Cerebellar cortex (tissue), 1 donor: Measurements from ENCODE around the gene DCST2.

Experiments used
- DNase-seq: peaks from one replicate; pipeline ENCODE4 v3.0.0-alpha.2; 2015; ENCODE audit warnings: low spot score

DCST2 gene

DNA sequence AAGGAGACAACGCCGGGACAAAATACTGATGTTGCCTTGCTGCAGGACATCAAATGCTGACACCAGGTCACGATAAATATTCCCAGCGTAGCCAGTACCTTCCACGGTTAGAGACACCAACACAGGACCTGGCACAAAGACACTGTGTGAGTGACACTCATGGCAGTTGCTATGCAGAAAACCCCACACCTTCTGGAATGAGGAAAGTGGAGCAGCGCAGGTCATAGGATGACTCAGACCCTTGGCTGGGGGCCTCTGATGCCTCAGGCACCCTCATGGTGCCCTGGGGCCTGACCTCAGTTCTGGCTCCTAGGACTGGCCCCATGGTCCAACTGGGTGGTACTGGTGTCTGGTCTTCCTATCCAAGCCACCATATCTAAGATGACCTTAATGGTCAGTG, 7.0 kb downstream of the DCST2 start:
- no peak for DNase-seq

DNA sequence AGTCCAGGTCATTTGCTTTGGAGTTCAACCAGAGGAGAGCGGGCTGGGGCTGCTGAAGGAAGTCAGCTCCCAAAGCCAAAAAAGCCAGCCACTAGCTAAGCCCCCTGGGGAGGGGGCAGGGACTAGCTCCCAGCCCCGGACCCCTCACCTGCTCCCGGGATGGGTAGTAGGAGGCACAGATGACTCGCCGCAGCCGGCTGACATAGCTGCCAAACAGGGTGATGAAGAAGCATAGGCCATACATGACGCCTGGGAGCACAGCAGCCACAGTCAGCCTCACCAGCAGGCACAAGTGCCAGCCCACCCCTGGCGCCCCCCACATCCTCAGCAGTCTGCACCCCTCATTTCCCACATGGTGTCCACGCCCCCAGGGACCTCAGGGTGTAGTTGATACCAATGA, 7.4 kb downstream of the DCST2 start:
- DNase-seq: no peak

DNA sequence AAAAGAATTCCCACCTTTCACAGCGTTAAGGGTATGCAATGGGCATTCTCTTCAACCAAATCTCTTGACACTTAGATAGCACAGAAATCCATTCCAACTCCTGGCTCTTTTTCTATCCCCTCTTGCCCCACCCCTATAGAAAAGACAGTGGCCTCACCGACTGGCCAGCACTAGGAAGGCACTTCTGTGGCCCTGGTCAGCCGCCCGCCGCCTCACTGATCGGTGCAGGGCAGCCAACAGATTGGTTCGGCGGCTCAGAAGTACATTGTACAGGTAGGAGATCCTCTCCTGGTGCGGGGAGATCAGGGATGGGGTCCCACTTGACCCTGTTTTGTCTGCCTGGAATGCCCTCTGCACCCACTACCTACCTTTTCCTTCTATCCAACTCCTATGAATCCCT, 9.3 kb downstream of the DCST2 start:
- no peak for DNase-seq

DNA sequence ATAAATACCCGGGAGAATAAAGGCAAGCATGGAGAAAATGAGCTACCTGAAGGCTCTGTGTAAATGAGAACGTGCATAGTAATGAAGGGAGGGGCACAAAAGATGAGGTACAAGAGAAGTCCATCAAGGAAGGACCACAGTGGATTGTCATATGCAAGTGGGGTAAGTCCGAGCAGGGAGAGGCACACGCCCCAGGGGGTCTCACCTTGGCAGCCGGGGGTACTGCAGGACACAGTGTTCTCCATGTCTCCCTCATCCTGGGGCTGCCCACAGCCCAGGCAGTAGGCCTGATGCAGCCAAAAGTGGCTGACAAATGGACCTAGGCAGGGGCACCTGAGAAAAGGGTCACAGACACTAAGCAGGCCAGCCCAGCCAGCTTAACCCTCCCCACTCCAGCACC, 10.0 kb downstream of the DCST2 start:
- no peak for DNase-seq

DNA sequence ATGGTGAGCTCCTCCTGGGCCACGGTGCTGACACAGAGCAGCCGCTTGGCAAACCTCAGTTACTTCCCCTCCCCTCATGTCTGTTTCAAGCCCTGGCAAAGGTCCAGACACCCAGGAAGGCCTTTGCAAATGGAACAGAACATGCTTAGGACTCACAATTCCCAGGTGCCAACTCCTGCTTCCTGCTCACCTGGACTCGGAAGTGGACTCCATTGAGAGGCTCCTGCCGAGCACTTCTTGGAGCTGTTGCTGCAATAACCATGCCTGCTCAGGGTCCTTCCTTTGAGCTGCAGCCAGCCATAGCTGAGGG, 10.7 kb downstream of the DCST2 start:
- no peak for DNase-seq

DNA sequence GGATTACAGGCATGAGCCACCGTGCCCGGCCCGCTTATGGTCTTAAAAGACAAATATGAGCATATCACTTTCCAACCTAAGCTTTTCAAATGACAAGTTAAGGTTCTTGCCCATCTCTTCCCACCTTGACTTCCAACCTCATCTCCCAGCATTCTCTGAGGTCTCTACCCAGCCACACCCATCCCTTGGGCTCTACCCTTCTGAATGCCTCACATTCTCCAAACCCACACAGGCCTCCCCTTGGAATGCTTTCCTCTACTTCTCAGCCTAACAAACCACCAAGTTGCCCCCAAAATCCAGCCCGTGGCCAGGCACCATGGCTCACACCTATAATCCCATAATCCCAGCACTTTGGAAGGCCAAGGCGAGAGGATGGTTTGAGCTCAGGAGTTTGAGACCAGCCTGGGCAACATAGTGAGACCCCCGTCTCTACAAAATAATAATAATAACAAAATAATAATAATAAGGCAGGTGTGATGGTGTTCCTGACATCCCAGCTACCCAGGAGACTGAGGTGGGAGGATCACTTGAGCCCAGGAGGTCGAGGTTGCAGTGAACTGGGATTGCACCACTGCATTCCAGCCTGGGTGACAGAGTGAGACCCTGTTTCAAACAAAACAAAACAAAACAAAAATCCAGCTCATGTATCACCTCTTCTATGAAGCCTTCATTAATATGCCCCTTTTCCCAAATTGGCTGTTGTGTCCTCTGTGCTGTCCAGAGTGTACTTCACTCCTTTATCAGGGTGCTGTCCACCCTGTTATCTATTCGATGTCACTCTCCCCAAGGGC, 11.2 kb downstream of the DCST2 start:
- DNase-seq: no peak

DNA sequence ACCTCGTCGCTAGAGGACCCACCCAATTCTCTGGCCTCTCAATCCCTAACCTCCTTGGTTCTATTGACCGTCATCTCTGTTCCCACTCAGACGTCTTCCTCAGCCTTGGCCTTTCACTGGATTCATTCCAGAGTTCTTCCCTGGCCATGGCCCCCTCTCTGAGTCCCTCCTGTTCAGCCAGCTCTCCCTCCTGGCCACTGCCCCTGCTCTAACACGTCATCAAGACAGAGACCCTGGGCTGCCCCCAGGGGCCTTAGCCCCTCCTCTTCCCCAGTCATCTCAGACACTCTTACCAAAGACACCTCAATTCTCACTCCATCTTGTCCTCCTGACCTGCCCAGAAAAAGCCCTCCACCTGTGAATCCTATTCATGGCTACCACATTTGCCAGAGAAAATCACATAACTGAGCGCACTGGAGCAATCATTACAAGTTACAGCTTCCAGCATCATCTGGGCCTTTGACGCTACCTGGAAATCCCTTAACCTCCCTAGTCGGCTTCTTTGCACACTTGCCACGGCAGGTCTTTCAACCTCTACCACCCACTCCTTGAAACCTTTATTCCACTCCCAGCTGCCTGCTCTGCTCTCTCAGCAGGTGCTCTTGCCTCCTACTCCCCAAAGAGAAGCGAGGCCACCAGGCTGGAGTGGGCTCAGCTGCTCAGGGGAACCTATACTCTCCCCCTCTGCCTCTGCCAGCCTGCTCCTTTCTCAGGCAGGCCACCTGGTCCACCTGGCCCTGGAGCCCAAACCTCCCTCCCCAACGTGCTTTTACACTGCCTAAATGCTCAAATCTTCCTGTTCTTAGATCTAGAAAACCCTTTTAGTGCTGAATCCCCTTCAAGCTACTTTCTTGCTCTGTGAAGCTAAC, 14.0 kb downstream of the DCST2 start:
- DNase-seq: no peak

DNA sequence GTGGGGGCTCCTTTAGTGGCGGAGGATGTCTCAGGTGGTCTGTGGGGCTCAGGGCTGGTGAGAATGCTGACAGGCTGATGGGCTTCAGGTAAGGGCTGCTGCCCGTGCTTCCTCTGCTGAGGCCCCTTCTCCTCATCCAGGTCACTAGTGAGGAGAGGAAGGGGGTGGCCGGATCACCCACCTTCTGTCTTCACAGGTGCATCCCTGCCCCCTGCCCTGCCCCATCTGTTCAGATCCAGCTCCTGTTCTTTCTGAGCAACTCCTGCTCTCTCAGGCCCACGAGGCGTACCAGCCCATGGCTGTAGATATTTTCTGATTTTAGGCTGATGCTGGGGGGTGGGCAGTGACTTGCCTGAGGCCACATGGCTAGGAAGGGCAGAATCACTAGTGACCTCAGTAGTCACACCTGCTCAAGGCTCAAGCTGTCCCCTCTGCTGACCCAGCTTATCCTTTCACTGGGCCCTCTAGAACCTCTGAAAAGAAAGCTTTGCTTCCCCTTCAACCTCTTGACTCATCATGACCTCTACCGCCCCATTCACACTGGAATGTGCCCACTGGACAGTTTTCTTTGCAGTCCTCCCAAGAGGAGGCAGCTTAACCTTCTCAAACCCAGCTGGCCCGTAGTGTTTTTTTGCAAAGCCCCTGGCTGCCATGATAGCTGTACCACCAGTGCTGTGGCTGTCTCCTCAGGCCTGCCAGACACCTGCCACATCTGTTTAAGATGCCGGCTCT, 14.8 kb downstream of the DCST2 start:
- DNase-seq: no peak

DNA sequence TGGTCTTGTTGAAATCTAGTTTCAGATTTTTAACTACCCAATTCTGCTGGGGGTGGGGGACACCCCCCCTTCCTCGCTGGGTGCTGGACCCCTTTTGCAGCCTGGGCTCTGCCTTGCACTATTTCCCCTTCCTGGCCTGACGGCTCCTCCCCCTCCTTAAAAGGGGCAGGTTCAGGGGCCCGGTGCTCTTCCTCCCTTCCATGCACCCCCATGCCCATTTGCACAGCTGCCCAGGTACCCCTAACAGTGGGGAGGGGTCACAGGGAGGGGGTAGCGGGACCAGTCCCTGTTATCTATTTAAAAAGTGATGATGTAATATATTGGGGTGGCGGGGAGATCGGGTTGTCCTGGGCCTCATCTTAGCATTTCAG, 15.7 kb downstream of the DCST2 start:
- no peak for DNase-seq

DNA sequence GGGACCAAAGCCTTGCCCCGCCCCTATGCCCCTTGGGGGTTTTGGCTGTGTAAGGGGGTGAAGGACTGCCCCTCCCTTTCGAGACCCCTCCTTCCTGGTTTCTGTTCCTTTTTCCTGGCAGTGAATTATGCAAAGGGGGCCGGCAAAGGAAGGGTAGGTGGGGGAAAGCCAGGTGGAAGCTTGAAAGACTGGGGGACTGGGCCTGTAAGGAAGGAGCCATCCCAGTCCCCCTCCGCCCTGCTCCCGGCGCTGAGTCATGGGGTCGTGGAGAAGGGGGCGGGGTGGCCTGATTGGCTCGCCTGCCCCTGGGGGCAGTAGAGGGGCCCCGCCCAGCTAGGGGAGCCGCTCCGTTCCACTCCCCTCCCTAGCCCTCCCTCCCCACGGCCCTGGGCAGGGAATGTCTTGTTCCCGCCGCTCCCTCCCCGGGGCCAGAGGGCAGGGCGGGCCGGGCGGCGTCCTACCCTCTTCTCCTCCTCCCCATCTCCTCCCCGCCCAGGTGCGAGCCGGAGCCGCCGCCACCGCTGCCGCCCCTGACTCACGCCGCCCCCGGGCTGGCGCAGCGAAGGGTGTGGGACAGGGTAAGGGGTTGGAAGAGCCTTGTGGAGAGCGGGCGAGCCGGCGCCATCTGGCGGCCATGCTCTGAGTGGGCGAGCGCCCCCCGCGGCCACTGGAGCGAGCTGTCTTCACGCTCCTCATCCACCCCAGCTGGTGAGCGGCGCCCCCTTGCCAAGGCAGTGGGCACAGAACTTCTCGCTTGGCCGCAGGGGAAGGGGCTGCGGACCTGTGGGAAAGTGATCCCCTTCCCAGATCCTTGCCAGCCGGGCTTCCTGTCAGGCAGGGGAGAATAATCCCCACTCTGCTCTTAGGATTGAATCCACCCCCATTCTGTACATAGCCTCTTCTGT, 16.3 kb downstream of the DCST2 start:
- peak; percentile 83 for DNase-seq

DNA sequence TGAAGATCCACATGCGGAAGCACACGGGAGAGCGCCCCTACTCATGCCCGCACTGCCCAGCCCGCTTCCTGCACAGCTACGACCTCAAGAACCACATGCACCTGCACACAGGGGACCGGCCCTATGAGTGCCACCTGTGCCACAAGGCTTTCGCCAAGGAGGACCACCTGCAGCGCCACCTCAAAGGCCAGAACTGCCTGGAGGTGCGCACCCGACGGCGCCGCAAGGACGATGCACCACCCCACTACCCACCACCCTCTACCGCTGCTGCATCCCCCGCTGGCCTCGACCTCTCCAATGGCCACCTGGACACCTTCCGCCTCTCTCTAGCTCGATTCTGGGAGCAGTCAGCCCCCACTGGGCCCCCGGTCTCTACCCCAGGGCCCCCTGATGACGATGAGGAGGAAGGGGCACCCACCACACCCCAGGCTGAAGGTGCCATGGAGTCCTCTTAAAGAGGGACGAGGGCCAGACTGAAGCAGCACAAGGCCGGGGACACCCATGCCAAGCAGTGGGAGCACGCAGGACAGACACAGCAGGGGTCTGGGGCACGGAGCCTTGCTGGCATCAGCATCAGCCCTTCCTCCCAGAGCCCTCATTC, 17.2 kb downstream of the DCST2 start:
- no peak for DNase-seq

DNA sequence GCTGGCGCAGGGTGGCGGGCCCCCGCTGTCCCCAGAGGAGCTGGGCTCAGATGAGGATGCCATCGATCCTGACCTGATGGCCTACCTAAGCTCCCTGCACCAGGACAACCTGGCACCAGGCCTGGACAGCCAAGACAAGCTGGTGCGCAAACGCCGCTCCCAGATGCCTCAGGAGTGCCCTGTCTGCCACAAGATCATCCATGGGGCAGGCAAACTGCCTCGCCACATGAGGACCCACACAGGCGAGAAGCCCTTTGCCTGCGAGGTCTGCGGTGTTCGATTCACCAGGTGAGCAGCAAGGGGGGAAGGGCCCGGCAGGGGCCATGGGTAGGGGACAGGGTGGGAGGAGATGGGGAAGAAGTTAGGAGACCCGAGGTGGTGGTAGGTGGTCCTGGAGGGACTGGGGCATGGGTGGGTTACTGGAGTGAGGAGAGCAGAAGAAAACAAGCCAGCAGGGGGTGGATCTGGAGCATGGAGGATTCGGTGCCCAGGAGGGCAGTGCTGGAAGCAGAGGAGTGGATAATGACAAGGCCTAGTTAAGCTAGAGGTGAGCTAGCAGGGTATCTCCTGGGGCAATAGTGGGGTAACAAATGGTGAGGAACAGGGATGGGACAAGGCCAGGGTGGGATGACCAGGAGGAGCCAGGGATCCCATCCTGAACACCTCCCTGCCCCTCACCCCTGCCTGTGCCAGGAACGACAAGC, 17.9 kb downstream of the DCST2 start:
- no peak for DNase-seq

DNA sequence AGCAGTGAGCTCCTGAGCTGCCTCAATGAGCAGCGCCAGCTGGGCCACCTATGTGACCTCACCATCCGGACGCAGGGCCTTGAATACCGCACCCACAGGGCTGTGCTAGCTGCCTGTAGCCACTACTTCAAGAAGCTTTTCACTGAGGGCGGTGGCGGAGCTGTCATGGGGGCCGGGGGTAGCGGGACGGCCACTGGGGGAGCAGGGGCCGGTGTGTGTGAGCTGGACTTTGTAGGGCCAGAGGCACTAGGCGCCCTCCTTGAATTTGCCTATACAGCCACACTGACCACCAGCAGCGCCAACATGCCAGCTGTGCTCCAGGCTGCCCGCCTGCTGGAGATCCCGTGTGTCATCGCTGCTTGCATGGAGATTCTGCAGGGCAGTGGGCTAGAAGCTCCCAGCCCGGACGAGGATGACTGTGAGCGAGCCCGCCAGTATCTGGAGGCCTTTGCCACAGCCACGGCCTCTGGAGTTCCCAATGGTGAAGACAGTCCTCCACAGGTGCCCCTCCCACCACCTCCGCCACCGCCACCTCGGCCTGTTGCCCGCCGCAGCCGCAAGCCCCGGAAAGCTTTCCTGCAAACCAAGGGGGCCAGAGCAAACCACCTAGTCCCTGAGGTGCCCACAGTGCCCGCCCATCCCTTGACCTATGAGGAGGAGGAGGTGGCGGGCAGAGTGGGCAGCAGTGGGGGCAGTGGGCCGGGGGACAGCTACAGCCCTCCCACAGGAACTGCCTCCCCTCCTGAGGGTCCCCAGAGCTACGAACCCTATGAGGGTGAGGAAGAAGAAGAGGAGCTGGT, 18.7 kb downstream of the DCST2 start:
- no peak for DNase-seq

DNA sequence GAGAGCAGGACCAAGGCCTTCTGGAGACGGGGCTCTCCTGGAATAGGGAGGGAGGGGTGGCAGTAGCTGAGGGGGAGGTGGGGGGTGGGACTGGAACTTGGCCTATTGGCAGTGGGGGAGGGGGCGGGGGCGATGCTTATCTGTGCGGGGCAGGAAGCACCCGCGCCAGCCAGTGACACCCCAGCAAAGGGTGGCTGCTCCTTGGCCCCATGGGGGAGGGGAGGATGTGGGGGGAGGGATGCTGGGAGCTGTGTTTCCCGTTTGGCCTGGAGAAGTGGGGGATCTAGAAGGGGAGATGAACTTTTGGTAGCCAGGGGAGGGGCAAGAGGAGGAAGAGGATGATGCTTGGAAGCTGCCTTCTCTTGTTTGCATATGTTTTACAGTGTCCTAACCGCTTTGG, 19.9 kb downstream of the DCST2 start:
- no peak for DNase-seq

DNA sequence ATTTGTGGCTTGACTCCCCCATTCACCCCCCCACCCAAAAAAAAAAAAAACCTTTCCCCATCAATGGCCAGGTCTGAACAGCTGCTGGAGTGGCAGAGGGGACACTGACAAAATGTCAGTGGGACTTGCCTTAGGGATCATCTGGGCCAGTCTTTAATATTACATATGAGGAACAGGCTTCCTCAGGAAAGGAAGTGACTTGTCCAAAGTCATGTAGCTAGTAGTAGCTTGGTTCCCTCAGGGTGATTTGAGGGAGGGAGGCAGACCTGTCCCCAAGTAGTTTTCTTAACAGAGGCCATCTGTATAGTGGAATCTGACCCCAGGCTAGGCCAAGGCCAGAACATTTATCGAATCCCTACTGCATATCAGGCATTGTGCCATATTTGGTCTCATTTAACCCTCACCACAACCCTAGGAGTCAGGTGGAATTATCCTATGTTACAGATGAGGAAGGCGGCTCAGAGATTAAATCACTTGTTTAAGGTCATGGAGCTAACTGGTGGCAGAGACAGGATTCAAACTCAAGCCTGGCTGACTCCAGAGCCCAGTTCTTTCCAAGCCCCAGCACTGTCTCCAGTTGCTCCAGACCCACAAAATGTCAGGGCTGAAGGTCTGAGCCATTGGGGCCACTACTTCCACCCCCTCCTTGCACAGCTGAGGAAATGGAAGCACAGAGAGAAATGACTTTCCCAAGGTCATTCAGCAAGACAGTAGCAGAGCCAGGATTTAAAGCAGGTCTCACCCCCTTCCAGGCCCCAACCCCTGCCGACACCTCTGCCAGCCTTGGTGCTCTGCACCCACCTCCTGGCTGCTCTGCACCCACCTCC, 20.6 kb downstream of the DCST2 start:
- DNase-seq: no peak

DNA sequence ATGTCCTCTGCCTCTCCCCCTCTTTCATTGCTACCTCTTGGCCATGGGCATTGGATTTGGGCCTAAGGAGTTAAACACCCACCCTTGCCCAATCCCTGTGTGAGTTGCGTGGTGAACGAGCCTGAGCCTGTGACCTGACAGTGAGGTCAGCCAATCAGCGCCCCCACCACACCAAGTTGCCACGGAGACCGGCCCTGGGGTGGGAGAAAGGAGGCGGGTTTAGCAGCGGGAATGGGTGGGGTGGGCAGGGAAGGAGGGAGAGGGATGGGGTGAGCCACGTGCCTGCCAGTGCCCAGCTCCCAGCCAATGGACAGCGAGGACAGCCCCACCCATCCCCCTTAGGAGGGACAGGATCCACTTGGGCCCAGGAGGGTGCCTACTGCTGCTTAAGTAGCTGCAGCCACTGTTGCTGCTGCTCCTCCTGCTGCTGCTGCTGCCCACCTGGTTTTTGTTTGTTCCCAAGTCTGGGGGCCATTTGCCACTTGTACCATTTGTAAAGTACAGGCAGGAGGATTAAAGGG, 21.5 kb downstream of the DCST2 start:
- peak; percentile 70 for DNase-seq

DNA sequence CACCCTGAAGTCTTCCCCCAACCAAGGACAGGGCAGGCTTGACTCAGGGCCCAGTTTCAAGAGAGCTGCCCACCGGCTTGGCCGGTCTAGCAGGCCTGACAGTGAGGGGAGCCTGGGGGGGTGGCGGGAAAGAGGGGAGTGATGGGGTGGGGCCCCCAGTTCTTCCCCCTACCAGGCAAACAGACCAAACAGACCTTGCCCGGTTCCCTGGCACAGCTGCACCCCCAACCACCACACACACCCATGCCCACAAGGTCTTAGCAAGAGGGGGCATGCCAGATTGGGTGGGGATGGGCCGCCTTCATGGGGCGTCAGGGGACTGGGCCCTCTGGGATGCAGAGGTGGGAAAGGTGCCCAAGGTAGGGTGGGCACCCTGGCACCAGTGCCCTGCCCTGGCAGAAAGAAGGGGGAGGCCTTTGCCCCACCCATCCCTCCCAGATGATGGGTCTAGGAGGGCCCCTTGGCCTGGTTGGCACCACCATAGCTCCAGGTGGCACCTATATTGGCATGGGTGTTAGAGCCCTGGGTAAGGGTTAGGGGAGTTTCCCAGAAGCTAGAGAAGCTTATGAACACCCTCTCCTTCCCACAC, 22.1 kb downstream of the DCST2 start:
- DNase-seq: no peak

DNA sequence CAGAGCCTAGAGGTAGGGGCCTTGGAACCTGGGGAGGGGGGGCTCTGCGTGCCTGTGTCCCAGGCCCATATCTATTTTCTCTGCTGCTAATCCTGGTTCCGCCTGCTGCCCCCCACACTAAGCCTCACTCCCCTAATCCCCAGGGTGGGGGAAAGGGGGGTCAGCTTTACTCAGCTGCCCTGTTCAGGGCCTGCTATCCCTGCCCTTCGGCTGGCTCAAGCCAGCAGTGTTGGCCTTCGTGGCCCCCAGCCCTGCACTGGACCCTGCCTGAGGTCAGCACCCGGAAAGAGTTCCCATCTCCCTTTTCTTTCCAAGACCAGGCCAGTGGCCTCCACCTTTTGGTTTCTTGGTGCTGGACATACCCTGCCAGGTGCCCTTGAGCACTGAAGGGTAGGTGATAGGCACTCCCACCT, 22.6 kb downstream of the DCST2 start:
- DNase-seq: no peak
